ENCODE data around the gene NUDT13. TPM values are rescaled to one million over a fixed set of nuclear protein-coding genes. Genes with fewer than 3 reads are reported as not detected.
A peak's percentile ranks its signal among the peaks of the same experiment; 100 is the strongest.

The NUDT13 gene
- total RNA-seq, 2 donors from 2014 or later, result 0.97 to 1.6 TPM

- H3K27ac ChIP-seq, result no peak overlapping the region
- DNase-seq (ENCODE audit: low spot score), result no peak
- peaks cover 0 to 2% of the 10 kb centered on the region in 2 donors for H3K36me3 ChIP-seq
- TF ChIP-seq POLR2AphosphoS5 (IDR thresholded peaks at IDR 0.05) (peak; percentile 5), CTCF (IDR thresholded peaks at IDR 0.05) (no peak), POLR2A (IDR thresholded peaks at IDR 0.05) (no peak)
- WGBS, result 34% methylated on average over 2 of the region's 2 CpGs
- no peak overlapping the region for H3K4me3 ChIP-seq
- no peaks in the 10 kb centered on the region for H3K9me3 ChIP-seq
- H3K27me3 ChIP-seq (replicated peaks; ENCODE audit: insufficient read depth), result no peaks in the 10 kb centered on the region
- intact Hi-C loops (cut with DNase I), result no loop called here
- H3K4me1 ChIP-seq (replicated peaks), result no peaks in the 10 kb centered on the region
Measured at GRCh38 chr10:73131301-73131700, 21.0 kb downstream of the NUDT13 start.

- Histone ChIP-seq H3K27ac (no peak overlapping the region), H3K4me3 (no peak overlapping the region), H3K36me3 (peaks cover 0 to 3% of the 10 kb centered on the region in 2 donors), H3K27me3 (replicated peaks; ENCODE audit: insufficient read depth) (no peaks in the 10 kb centered on the region), H3K9me3 (no peaks in the 10 kb centered on the region), H3K4me1 (replicated peaks) (no peaks in the 10 kb centered on the region)
- 98% methylated on average over 2 of the region's 2 CpGs for WGBS
- intact Hi-C loops (cut with DNase I), result no loop called here
- DNase-seq (ENCODE audit: low spot score), result no peak
- TF ChIP-seq POLR2A (IDR thresholded peaks at IDR 0.05), result no peak
- TF ChIP-seq CTCF (IDR thresholded peaks at IDR 0.05), result no peak
- TF ChIP-seq POLR2AphosphoS5 (IDR thresholded peaks at IDR 0.05), result no peak
Measured at GRCh38 chr10:73131913-73132686, 21.8 kb downstream of the NUDT13 start.

GRCh38 chr10:73134727-73135126 lies 24.5 kb downstream of the NUDT13 start:
- Histone ChIP-seq H3K36me3 (peaks cover 0 to 3% of the 10 kb centered on the region in 2 donors), H3K27me3 (replicated peaks; ENCODE audit: insufficient read depth) (no peaks in the 10 kb centered on the region), H3K9me3 (no peaks in the 10 kb centered on the region), H3K27ac (no peak overlapping the region), H3K4me3 (no peak overlapping the region), H3K4me1 (replicated peaks) (no peaks in the 10 kb centered on the region)
- 79% methylated on average over 3 of the region's 3 CpGs for WGBS
- intact Hi-C loops (cut with DNase I), result no loop called here
- no peak for DNase-seq (ENCODE audit: low spot score)
- TF ChIP-seq POLR2A (IDR thresholded peaks at IDR 0.05) (no peak), CTCF (IDR thresholded peaks at IDR 0.05) (no peak), POLR2AphosphoS5 (IDR thresholded peaks at IDR 0.05) (no peak)

- Histone ChIP-seq H3K36me3 (peaks cover 0 to 3% of the 10 kb centered on the region in 2 donors), H3K27me3 (replicated peaks; ENCODE audit: insufficient read depth) (no peaks in the 10 kb centered on the region), H3K9me3 (no peaks in the 10 kb centered on the region), H3K4me1 (replicated peaks) (no peaks in the 10 kb centered on the region), H3K27ac (no peak overlapping the region), H3K4me3 (no peak overlapping the region)
- 94% methylated on average over 2 of the region's 2 CpGs for WGBS
- TF ChIP-seq POLR2AphosphoS5 (IDR thresholded peaks at IDR 0.05) (no peak), CTCF (IDR thresholded peaks at IDR 0.05) (no peak), POLR2A (IDR thresholded peaks at IDR 0.05) (no peak)
- intact Hi-C loops (cut with DNase I), result no loop called here
- DNase-seq (ENCODE audit: low spot score), result no peak
Measured at GRCh38 chr10:73136627-73137026, 26.4 kb downstream of the NUDT13 start.

GRCh38 chr10:73139251-73139650 lies 29.0 kb downstream of the NUDT13 start:
- TF ChIP-seq CTCF (IDR thresholded peaks at IDR 0.05) (no peak), POLR2AphosphoS5 (IDR thresholded peaks at IDR 0.05) (no peak), POLR2A (IDR thresholded peaks at IDR 0.05) (no peak)
- intact Hi-C loops (cut with DNase I), result no loop called here
- H3K4me3 ChIP-seq, result no peak overlapping the region

More at GRCh38 chr10:73139251-73139650, 29.0 kb downstream of the NUDT13 start:
- H3K36me3 ChIP-seq, result peaks cover 0 to 3% of the 10 kb centered on the region in 2 donors
- no peaks in the 10 kb centered on the region for H3K27me3 ChIP-seq (replicated peaks; ENCODE audit: insufficient read depth)
- DNase-seq (ENCODE audit: low spot score), result no peak
- H3K27ac ChIP-seq, result no peak overlapping the region
- no peaks in the 10 kb centered on the region for H3K9me3 ChIP-seq
- H3K4me1 ChIP-seq (replicated peaks), result no peaks in the 10 kb centered on the region
- 82% methylated on average over 2 of the region's 2 CpGs for WGBS
